ENCODE measurements around the gene PRKRIP1.
"Not testable (repeated sequence)": the region's sequence is repeated elsewhere in the genome, so short reads cannot be mapped to it uniquely, and the experiment has no call there.

PRKRIP1 gene

GRCh38 chr7:102395873-102396709 is at the start of gene PRKRIP1:
PRKRIP1 (plus strand) TSS chr7:102396363; CDS start chr7:102396412, 49 bp downstream.
- DNase-seq (ENCODE audit: low read depth in 2 of 2): peak; percentile 60 to 76

- not testable (repeated sequence) for DNase-seq (ENCODE audit: low read depth in 2 of 2)
Observed at GRCh38 chr7:102346983-102347382, 49.2 kb upstream of the PRKRIP1 start.

- not testable (repeated sequence) for DNase-seq (ENCODE audit: low read depth in 2 of 2)
Observed at GRCh38 chr7:102356344-102356743, 39.8 kb upstream of the PRKRIP1 start, which contains the start of gene SPDYE6. SPDYE6 (minus strand) TSS chr7:102356444; CDS start chr7:102356023, 421 bp downstream.

- peak; percentile 88 to 89 for DNase-seq (ENCODE audit: low read depth in 2 of 2)
Observed at GRCh38 chr7:102363549-102364393, 32.4 kb upstream of the PRKRIP1 start.

GRCh38 chr7:102364394-102364886 is 31.7 kb upstream of the PRKRIP1 start:
- DNase-seq (ENCODE audit: low read depth in 2 of 2): not testable (repeated sequence)

- not testable (repeated sequence) for DNase-seq (ENCODE audit: low read depth in 2 of 2)
Observed at GRCh38 chr7:102365390-102365789, 30.8 kb upstream of the PRKRIP1 start.

- not testable (repeated sequence) for DNase-seq (ENCODE audit: low read depth in 2 of 2)
Observed at GRCh38 chr7:102370038-102370437, 26.1 kb upstream of the PRKRIP1 start.

- DNase-seq (ENCODE audit: low read depth in 2 of 2): not testable (repeated sequence)
Observed at GRCh38 chr7:102372796-102373195, 23.4 kb upstream of the PRKRIP1 start.

- DNase-seq (ENCODE audit: low read depth in 2 of 2): no peak
Observed at GRCh38 chr7:102376964-102377466, 19.1 kb upstream of the PRKRIP1 start.

GRCh38 chr7:102380837-102381236 is 15.3 kb upstream of the PRKRIP1 start:
- not testable (repeated sequence) for DNase-seq (ENCODE audit: low read depth in 2 of 2)

GRCh38 chr7:102381696-102382425 is 14.3 kb upstream of the PRKRIP1 start:
- not testable (repeated sequence) for DNase-seq (ENCODE audit: low read depth in 2 of 2)

GRCh38 chr7:102387064-102387463 is 9.1 kb upstream of the PRKRIP1 start:
- DNase-seq (ENCODE audit: low read depth in 2 of 2): no peak

GRCh38 chr7:102389810-102390209 is 6.4 kb upstream of the PRKRIP1 start:
- DNase-seq (ENCODE audit: low read depth in 2 of 2): no peak

- peak; percentile 42 to 58 for DNase-seq (ENCODE audit: low read depth in 2 of 2)
Observed at GRCh38 chr7:102390697-102391484, 5.3 kb upstream of the PRKRIP1 start.

GRCh38 chr7:102392330-102392729 is 3.8 kb upstream of the PRKRIP1 start:
- DNase-seq (ENCODE audit: low read depth in 2 of 2): no peak

- DNase-seq (ENCODE audit: low read depth in 2 of 2): no peak
Observed at GRCh38 chr7:102393467-102393866, 2.7 kb upstream of the PRKRIP1 start.

- no peak for DNase-seq (ENCODE audit: low read depth in 2 of 2)
Observed at GRCh38 chr7:102395592-102395872, 631 bp upstream of the PRKRIP1 start.

- no peak for DNase-seq (ENCODE audit: low read depth in 2 of 2)
Observed at GRCh38 chr7:102396710-102397019, 502 bp downstream of the PRKRIP1 start.

GRCh38 chr7:102398543-102398942 is 2.4 kb downstream of the PRKRIP1 start:
- no peak for DNase-seq (ENCODE audit: low read depth in 2 of 2)

- DNase-seq (ENCODE audit: low read depth in 2 of 2): no peak
Observed at GRCh38 chr7:102400360-102400759, 4.2 kb downstream of the PRKRIP1 start.

GRCh38 chr7:102403563-102403962 is 7.4 kb downstream of the PRKRIP1 start:
- no peak for DNase-seq (ENCODE audit: low read depth in 2 of 2)
